Mucosa of gallbladder (tissue), 1 donor: ENCODE measurements around the gene MBP. TPM values are rescaled to one million over a fixed set of nuclear protein-coding genes. Genes with fewer than 3 reads are reported as not detected.

Experiments used
- DNase-seq: peaks from one replicate; pipeline ENCODE4 v3.0.0-alpha.2; 2020; ENCODE audit warnings: low spot score
- total RNA-seq: library from RNA; stranded (reverse); gene quantifications from one replicate; pipeline ENCODE4 v1.2.1, GENCODE V29; 2021
- donor health status: DM: no; HTN: no; CAD: no.

Gene MBP
- total RNA-seq = 91.4 TPM

DNA sequence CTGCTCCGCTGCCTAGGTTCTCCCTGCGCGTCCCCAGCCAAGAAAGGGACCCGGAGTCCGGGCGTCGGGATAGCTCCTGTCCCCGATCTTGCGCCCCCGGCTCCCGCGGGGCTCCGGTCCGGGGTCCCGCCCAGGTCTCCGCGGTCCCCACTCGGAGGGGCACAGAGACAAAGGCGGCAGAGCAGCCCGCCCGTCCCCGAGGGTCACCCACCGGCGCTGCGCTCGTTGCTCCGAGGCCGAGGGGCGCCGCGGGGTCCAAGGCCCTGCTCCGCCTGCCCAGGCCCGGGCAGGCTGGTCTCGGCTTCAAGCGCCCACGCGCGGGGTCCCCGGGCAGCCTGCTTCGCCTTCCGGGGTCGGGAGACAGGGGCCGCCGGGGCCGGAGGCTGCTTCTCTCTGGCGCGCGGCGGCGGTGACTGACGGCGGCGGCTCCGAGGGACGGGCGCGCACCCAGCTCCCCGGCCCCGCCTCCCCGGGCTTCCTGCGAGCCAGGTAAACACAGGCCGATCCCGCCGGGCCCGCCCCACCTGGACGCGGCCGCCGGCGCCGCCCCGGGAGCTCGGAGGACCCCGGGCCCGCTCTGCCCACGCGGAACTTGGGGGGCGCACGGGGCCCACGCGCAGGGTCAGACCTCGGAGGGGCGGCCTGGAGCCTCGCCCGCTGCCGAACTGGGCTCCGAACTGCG, at the start of gene MBP:
Gene MBP (minus strand): TSS at position 415 of the 682 bp plus-strand sequence. CDS start 27,522 bp downstream, outside the sequence.
- peak; percentile 83 for DNase-seq

DNA sequence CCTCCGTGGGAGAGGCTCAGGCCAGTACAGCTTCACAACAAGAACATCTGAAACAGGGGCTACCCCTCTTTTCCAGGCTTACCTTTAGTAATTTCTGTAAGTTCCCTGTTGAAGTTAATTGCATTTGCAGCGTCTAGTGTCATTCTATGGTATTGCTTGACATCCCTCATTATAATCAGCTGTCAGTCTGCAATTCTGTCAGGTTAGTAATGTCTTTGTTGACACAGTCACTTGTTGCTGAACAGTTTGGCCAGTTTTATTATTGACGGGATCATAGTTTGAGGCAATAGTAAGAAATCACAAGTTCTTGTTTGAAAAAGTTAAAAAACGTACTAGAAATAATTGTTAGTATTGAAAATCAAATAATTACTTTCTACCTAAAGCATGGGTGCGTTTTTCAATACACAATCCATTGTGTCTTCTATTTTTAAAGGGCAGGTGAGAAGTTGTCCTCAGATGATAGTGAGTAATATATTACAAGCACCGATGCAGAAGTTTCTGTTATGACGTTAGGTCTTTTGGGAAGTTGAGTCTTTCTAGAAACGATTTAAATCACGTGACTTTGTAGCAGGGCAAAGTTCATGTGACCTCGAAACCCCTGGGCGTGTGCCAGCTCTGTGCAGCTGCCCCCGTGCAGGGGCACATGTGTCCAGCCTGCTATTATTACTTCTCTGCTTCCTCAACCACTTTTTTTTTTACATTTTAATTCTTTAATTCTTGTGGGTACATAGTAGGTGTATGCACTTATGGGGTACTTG, 49.5 kb upstream of the MBP start:
- no peak for DNase-seq

DNA sequence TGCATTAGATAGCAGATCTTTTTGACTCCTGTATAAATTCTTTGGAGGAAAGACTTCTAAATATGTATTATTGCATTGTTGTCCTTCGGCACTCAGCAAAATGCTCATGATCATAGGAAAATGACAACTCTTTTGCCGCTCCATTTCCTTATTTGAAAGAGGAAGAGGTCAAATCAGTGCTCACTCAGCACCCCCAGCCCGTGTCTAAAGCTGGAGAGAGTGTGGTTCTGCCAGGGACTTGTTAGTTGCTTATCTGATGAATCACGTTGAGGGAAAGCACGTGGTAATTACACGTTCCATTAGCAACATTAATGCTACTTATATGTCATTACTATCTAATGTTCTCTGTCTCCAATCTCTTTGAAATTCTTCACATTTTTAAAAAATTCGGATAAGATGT, 46.0 kb upstream of the MBP start:
- no peak for DNase-seq

DNA sequence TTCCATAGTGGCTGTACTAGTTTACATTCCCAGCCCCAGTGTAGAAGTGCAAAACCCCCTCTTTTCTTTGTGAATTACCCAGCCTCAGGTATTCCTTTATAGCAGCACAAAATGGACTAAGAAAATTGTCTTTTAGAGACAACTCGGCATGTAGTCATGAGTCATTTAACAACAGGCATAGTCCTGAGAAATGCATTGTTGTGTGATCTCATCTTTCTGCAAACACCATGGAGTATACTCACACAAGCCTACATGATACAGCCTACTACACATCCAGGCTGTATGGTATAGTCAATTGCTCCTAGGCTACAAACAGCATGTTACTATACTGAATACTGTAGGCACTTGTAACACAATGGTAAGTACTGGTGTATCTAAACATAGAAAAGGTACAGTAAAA, 44.4 kb upstream of the MBP start:
- no peak for DNase-seq

DNA sequence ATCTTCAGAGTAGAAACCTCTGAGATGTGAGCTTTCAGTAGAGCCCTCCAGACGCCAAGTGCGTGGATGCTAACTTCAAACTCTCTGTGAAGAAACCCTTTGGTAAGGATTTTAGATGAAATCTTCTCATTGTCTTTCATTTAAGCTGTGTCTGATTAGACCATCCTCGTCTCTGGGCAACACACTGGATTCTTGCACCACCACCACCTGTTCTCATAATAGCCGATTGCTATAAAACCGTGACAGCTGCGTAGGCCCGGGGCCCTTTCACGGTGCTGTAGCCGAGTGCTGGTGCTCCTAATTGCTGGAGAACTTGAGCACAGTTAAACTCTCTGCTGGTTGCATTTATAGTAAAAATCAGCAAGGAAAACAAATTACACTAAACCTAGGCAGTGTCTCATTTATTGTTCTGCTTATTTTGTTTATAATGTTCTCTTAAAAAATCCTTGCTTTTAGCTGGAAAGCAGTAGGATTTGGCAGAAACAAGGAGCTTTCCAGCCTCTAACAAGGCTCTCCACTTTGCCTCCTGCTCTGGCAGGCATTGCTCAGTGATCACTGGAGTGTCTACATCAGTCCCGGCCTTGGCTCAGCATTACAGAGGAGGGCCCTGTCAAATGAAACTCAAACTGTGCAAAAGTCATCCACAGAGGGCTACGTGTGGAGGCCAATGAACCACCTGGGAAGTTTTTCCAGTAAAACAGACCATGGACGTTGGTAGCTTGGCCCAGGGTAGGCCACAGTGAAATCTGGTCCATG, 40.9 kb upstream of the MBP start:
- DNase-seq = no peak

DNA sequence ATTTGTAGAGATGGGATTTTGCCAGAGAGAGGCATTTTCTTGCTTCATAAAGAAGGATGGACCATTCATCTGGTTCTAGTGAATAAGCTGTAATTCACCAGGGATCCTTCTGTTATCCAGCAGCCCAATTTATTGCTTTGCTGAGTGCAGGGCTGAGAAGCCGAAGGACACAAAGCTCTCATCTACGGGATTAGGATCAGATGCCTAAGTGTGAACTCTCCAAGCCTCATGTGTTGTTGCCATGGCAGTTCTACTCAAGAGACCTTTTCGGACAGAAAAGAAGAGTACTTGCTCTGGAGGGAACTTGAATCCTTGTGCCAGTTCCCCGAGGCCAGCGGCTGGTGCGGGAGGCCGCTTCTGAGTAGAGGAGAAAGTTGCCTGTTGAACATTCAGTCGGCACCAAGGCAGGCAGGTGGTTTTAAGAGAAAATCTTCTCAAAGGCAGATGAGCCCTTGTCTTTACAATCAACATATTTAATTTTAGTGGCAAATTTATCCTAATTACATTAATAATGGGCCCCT, 38.4 kb upstream of the MBP start:
- no peak for DNase-seq

DNA sequence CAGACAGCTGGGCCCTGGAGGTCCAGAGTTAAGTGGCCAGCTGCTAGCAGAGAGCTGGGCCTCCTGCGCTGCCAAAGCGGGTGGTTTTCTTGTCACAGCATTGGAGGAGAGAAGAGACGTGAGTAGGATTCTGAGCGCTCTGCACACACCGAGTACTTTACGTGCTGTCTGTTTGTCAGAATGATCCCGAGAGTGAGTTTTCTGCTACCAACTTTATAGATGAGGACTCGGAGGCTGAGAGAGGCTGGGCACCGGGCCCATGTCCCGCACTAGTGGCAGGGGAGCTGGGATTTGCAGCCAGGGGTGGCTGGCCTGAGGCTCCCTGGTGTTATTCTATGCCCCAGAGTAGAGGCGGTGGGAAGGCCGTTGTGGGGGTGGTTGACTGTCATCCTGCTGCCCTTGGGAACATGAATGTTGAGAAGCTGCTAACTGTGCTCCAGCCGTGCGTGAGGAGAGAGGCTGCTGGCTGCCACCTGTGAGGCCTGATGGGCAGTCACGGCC, 36.3 kb upstream of the MBP start:
- DNase-seq = no peak

DNA sequence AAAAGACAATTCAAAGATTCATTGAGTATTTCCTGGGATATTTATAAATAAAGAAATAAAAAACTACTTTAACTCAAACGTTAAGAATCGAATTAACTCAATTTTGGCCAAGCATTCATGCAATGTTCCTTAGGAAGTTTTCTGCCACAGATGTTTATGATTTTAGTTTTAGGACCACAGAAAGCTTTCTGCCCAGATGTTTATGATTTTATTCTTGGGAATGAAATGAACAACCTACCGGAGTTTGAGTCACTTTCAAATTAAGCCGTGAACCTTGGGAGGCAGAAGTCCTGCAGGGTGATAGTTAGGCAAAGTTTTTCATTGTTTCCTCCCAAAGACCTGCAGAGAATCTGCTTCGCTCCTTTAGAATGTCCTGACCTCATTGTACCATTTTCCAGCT, 34.7 kb upstream of the MBP start:
- DNase-seq = no peak

DNA sequence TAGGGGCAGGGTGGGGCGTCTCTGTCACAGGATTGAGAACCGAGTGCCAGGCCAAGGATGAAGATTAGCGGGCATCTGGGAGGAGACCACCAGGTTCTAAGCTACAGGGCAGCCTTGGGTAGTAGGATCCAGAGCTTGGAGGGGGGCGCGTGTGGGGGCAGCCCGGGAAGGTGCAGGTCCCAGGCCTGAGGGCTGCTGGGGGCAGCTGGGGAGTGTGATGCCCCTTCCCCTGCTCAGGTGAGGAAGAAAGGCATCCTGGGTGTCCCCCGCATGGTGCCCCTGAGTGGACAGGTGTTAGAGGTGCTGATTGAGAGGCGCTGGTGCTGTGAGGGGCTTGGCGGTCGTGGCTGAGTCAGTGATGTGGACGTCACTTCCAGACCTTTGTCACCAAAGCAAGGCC, 33.9 kb upstream of the MBP start:
- DNase-seq = no peak

DNA sequence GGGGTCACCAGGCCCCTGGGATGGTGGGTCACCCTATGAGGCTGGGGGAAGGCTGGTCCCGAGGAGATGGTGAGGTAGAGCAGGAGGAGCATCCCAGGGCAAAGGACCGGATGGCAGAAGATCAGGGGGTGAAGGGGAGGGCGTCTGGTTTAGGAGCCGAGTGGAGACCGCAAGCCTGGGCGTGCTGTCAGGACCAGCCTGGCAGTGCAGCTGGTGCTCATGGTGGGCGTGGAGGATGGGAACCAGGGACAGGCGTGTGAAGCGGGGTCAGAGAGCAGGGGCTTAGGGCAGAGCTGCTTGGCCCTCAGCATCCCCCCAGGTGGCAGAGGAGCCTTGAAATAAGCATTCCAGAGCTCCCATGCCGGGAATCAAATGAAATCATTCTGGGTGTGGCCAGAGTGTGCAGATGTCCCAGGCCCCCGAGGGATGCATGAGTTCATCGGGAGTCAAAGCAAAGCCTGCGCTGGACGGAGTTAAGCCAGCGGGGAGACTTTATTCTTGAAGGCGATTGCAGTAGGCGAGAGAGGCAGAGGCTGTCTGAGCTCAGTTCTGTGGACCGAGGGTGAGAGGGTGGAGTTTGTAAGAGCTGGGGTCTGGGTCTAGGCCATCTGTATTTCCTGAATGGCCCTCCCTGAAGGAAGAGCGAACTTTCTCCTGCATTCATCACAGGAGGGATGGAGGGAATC, 33.1 kb upstream of the MBP start:
- no peak for DNase-seq

DNA sequence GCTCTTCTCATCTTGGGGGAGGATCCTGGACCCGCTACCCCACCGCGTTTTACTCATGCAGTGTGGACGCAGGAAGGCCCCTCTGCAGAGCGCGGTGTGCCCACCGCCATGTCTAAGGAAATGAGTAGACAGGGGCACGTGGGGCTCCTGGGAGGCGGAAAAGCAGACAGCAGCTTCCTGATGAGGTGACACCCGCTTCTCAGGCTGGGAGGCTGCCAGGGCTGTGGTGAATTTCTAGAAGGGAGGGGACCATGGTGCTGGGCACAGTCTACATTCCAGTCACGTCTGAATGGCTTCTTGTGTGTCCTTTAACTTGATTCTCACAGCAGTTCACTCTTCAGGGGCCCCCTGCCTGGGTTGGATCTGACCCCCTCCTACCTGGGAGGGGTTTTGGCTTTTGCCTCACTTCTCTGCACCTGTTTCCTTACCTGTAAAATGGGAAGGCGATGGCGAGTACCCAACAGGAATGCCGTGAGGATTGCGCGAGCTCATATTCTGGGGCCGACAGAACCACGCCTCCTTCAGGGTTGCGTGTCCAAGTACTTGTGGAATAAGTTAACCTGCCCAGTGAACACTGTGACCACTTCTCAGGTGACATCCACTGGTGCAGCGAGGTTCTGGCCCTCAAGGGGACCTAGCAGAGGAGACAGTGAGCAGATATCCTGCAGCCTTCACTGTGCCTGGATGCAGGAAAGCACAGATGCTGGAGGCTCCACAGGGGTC, 32.3 kb upstream of the MBP start:
- DNase-seq = no peak

DNA sequence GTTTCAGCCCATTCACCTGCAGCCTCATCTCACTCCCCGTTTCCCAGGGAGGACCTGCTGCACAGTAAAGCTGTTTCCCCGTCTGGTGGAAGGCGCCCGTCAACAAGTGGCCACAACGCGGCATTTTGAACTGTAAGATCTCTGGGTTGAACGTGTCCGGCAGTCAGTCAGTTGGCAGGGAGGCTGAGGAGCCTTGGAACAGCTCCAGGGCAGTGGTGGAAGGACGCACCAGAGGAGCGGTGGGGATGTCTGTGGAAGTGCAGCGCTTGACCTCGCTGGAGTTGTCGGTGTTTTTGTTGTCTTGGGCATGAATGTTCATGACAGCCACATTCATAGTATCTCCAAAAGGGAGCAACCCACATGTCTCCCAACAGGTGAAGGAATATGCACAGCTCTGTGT, 31.4 kb upstream of the MBP start:
- DNase-seq = no peak

DNA sequence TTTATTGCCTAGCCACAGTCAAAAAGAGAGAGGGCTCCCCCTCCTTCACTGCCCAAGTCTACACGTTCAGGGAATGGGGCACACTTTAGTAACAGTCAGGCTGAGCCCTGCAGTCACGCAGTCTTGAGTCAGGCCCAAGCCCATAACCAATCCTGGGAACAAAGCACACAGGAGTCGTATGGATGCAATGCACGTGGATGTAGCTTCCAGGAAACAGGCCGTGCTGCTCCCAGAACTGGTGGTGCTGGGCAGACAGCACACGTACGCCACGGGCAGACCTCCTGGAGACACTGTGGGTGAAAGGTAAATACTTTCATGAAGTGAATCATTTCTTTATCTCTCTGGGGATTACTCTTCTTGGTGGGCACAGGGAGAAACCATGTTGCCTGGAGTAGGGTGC, 30.0 kb upstream of the MBP start:
- DNase-seq = no peak

DNA sequence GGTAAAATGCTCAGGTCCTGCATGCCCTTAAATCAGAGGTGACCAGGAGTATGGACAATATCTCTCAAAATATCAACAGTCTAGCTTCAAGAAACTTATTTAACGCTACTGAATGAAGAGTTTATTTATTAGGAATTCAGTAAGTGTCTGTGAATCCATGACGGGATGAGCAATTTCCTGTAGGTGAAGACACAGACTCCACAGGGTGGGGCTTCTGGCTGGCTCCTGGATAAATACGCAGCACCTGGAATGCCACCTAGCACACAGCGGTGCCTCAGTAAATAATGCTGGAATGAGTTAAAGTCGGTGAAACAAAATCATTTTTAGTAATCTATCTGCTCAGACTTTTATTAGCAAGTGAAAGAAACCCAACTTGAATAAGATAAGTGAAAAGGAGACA, 29.4 kb upstream of the MBP start:
- no peak for DNase-seq

DNA sequence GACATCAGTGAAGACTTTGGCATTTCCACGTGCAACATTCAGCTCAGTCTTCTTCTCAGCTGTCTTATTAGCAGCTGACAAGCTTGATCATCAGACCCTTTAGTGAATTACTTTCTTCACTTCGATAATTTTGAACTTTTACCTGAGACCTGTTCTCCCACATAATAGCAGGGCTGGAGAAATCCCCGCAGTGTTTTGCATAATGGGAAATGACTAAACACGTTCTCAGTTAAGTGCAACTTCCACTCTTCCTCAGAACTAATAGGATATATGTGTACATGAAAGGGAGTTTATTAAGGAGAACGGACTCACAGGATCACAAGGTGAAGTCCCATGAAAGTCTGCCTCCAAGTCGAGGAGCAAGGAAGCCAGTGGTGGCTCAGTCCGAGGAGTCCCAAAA, 28.8 kb upstream of the MBP start:
- no peak for DNase-seq

DNA sequence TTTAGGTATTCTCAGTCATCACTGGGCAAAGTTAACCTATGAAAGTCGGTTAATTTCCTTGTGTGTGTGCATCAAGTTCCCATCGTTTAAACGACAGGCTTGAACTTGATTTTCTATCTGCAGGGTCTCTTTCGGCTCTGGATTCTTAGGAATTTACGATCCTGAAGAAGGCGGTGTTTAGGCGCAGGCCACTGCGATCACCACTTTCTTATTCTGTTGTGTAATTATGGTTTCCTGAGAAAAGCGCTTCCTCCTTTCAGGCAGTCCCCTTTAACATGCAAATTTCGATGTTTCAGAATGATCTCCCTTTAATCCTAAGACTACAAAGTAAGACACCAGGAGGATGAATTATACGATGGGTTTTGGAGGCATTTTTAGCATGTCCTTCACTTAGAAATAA, 27.9 kb upstream of the MBP start:
- DNase-seq = no peak

DNA sequence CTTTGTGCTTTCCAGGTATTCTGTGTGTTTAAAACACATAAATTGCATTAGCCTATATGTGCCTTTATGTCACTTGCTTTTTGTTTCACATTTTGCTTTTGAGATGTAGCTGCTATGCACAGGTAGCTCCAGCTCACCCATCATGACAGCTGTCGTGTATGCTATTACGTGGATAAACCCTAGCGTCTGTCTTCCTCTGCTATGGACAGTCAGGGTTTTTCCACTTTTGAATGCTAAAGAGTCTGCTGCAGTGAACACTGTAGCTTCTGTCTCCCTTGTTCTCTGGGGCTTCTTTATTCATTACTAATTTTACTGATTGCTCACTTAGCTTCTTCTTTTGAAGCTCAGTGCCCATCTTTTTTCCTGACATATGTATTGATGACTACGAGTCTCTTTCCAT, 24.7 kb upstream of the MBP start:
- no peak for DNase-seq

DNA sequence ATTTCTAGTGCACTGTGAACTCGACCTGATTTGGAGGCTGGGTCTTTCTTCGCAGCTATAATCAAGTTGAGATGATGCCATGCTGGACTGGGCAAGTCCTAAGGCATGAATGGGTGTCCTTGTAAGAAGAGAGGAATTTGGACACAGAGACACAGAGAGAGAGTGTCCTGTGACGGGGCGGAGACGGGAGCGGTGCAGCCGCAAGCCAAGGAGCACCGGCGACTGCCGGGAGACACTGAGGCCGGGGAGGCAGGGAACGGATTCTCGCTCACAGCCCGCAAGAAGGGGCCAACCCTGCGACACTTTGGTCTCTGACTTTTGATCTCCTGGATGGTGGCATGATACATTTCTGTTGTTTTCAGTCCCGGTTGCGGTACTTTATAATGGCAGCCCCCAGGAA, 22.4 kb upstream of the MBP start:
- no peak for DNase-seq

DNA sequence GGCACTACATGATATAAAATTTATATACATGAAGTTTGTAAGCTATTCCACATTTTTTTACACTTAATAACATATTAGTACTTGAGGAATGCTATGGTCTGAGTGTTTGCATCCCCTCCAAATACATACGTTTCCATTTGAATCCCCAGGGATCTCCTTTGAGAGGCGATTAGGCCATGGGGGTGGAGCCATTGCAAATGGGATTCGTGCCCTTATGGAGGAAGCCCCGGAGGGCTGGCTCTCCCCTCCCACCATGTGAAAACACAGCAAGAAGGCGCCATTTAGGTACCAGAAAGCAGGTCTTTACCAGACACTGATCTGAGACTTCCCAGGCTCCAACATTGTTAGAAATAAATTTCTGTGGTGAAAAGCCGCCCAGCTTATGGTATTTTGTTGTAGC, 20.8 kb upstream of the MBP start:
- no peak for DNase-seq

DNA sequence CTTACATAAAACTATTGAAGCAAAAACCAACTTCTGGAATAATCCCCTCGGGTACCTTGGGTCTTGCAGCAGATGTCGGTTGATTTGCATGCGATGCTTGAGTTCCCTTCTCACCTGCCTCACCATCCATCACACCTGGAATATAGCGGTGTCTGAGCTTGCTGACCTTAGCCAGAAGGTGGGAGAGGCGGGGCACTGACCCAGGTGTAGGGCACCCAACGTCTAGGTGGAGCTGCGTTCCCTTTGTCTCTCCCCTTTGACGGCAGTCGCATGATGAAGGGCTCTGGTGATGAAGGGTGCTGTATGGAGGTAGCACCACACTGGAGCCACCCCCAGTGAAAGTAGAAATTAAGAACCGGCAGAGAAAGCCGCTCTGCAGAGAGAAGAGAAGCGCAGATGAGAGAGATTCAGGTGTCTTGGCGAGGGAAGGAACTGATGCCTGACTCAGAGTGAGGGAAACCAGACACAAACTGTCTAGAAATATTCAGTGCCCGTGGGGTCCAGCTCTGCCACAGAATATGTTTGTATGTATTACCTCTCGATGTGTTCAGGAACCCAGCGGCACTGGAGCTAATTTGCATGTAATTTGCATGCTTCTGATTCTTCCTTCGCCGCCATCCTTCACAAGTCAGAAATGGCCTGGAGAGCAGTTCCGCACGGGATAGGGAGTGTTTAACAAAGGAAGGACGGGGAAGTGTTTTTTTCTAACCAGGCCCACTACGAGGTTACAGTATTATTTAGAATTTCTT, 19.4 kb upstream of the MBP start:
- no peak for DNase-seq
